CD4-positive, alpha-beta T cell treated with Interleukin-10 for 1 hour (primary cell): ENCODE measurements around the gene TXNDC2.
"Not testable (repeated sequence)": the region's sequence is repeated elsewhere in the genome, so short reads cannot be mapped to it uniquely, and the experiment has no call there.

Experiments used
- DNase-seq: peaks from one replicate; pipeline ENCODE4 v3.0.0-alpha.2; 2020

The TXNDC2 gene

GRCh38 chr18:9887992-9888391, 2.2 kb downstream of the TXNDC2 start:
- DNase-seq: no peak

DNA sequence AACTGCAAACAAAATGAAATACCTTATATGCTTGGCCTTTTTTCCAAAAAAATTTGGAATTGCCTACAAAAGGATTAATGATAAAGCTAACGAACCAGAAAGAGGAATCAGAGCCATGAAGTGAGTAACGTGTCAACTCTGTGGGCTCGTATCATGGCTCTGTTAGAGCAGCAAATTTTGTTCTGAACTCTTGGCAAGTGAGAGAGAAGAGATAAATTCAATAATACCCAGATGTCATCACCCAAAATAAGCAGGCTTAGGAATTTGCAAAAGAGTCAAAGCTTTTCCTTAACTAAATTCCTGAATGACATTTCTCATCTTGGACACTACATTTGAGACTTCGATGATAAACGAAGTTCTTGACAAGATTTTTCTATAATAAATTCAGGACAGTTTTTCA, 4.4 kb downstream of the TXNDC2 start:
- DNase-seq: no peak

GRCh38 chr18:9890957-9891356, 5.2 kb downstream of the TXNDC2 start:
- no peak for DNase-seq

DNA sequence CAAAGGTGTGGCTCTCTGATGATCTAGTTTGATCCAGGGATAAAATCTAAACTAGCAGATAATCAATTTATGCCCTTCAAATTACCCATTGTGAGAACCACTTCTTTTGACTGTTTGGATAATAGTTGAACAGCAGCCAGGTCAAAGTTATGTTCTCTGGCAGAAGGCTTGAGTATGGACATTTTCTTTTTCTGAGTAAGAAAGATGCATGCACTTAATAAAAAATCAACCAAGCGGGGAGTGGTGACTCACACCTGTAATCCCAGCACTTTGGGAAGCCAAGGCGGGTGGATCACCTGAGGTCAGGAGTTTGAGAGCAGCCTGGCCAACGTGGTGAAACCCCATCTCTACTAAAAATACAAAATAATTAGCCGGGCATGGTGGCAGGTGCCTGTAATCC, 5.7 kb downstream of the TXNDC2 start:
- DNase-seq: not testable (repeated sequence)

DNA sequence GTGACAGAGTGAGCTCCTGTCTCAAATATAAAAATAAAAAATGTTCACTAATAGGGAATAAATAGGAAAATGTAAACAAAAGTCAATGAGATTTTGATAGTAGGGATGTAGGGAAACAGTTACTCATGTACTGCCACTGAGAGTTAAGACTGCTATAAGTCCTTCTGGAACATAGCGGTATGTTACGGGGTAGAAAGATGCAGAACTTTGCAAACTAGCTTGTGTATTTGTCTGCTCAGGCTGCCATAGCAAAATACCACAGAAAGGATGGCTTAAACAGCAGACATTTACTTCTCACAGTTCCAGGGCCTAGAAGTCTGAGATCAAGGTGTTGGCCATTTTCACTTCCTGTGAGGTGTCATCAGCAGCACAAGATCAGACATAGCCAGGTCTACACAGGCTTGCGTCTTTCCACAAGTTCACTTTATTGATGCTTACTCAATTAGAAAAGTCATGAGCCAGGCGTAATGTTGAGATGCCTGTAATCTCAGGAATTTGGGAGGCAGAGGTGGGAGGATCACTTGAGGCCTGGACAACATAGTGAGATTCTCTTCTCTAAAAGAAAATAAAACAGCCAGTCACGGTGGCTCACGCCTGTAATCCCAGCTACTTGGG, 8.8 kb downstream of the TXNDC2 start:
- no peak for DNase-seq

- DNase-seq: no peak
Measured at GRCh38 chr18:9897129-9897528, 11.4 kb downstream of the TXNDC2 start.

DNA sequence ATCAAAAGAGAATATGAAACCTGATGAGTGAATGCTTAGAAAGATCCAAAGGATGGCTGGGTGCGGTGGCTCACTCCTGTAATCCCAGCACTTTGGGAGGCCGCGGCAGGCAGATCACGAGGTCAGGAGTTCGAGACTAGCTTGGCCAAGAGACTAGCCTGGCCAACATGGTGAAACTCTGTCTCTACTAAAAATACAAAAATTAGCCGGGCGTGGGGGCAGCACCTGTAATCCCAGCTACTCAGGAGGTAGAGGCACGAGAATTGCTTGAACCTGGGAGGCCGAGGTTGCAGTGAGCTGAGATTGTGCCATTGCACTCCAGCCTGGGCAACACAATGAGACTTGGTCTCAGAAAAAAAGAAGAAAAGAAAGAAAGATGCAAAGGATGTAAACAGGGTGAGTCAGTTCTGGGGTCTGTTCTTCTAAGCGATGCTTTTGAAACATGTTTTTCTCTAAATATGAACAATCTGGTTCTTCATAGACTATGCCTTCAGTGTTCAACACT, 12.1 kb downstream of the TXNDC2 start:
- DNase-seq: not testable (repeated sequence)

- no peak for DNase-seq
Measured at GRCh38 chr18:9898792-9899549, 13.2 kb downstream of the TXNDC2 start.

DNA sequence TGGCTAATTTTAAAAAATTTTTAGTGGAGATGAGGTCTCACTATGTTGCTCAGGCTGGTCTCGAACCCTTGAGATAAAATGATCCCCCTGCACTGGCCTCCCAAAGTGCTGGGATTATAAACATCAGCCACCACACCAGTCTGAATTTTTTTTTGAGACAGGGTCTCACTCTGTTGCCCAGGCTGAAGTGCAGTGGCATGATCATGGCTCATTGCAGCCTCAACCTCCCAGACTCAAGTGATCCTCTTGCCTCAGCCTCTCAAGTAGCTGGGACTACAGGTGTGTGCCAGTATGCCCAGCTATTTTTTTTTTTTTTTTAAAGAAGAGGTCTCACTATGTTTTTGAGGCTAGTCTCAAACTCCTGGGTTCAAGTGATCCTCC, 13.8 kb downstream of the TXNDC2 start:
- not testable (repeated sequence) for DNase-seq

DNA sequence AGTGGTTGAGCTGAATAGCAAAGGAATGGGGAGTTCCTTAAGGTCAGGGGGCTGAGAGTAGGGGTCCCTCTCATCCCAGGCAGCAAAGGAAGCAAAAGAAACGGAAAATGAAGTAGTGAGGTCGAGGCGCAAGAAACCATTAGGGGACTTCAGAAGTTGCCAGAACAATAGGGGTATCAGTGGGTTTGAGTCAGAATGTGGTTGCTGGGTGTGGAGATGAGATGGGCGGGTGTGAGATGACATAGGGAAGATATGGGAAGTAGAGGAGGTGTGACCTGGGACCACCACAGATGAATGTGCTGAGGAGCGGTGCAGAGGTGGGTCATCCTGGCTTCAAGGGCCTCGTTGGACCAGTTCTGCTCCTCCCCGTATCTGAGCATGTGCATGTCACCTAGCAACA, 14.9 kb downstream of the TXNDC2 start:
- DNase-seq: no peak

DNA sequence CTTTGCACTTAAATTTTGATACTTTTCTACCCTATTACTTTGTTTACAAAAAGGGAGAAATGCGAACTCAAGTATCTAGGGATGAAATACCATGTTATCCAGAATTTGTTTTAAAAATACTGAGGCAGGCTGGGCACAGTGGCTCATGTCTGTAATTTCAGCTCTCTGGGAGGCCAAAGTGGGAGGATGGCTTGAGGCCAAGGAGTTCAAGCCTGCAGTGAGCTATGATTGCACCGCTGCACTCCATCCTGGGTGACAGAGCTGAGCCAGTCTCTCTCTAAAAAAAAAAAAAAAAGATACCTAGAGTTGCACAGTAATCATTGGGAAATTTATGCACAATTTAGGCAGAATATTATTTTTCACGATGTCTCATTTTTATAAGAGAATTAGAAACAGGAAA, 15.6 kb downstream of the TXNDC2 start:
- DNase-seq: no peak

DNA sequence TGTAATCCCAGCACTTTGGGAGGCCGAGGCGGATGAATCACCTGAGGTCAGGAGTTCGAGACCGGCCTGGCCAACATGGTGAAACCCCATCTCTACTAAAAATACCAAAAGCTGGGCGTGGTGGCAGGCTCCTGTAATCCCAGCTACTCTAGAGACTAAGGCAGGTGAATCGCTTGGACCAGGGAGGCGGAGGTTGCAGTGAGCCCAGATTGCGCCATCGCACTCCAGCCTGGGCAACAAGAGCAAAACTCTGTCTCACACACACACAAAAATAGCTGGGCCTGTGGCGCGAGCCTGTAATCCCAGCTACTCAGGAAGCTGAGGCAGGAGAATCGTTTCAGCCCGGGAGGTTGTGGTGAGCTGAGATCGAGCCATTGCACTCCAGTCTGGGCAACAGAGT, 16.5 kb downstream of the TXNDC2 start:
- DNase-seq: not testable (repeated sequence)

GRCh38 chr18:9902832-9903231, 17.1 kb downstream of the TXNDC2 start:
- DNase-seq: no peak

- no peak for DNase-seq
Measured at GRCh38 chr18:9905401-9905922, 19.7 kb downstream of the TXNDC2 start.

- DNase-seq: no peak
Measured at GRCh38 chr18:9906481-9906880, 20.7 kb downstream of the TXNDC2 start.

DNA sequence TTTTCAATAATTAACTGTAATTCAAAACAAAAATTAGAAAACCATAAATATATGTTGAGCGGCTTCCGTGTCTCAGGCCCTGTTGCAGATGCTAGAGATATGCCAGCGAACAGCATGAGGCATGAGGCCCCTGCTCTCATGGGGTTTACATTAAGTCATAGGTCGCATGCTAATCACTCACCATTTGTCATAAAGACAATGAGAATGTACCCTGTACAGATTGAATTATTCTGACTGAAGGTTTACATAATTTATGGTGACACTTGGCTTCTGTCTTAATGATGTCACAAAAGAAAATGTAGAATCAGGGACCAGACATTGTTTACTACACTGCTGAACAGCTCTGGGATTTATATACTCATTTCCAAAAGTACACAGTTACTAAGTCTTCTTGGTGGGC, 22.1 kb downstream of the TXNDC2 start:
- DNase-seq: no peak

DNA sequence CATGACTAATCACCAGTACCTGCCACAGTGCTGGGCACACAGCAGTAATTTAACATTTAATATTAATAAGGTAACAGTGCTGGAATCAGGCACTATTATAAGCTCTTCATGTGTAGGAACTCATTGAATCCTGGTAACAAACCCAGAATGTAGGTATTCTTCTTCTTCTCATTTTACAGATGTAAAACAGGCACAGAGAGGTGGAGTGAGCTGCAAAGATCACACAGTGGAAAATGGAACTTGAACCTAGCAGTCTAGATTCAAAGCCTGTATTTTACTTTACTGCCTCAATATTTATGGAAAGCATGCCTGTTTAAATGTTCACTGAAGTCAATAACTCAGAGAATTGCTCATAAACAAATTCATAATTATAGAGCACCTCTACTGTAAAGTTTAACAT, 24.3 kb downstream of the TXNDC2 start:
- no peak for DNase-seq

GRCh38 chr18:9910661-9911060, 24.9 kb downstream of the TXNDC2 start:
- no peak for DNase-seq

- no peak for DNase-seq
Measured at GRCh38 chr18:9911226-9911625, 25.5 kb downstream of the TXNDC2 start.

- peak; percentile 37 for DNase-seq
Measured at GRCh38 chr18:9912285-9912684, 26.5 kb downstream of the TXNDC2 start.

DNA sequence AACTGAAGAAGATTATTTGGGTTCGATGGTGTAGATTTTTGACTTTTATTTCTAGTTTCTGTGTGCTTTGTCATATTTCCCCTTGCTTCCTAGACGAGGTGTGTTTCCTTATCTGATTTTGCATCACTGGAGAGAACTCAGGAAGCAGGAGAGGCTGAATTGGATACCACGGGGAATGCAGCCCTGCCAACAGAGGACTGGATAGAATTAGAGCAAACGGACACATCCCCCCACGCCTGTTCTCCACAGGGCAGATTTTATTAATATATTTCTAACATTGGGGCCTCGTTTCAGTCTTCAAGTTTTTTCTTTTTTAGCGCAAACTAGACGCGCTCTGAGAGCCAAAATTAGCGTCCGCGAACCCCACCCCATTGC, 27.4 kb downstream of the TXNDC2 start:
- DNase-seq: no peak

DNA sequence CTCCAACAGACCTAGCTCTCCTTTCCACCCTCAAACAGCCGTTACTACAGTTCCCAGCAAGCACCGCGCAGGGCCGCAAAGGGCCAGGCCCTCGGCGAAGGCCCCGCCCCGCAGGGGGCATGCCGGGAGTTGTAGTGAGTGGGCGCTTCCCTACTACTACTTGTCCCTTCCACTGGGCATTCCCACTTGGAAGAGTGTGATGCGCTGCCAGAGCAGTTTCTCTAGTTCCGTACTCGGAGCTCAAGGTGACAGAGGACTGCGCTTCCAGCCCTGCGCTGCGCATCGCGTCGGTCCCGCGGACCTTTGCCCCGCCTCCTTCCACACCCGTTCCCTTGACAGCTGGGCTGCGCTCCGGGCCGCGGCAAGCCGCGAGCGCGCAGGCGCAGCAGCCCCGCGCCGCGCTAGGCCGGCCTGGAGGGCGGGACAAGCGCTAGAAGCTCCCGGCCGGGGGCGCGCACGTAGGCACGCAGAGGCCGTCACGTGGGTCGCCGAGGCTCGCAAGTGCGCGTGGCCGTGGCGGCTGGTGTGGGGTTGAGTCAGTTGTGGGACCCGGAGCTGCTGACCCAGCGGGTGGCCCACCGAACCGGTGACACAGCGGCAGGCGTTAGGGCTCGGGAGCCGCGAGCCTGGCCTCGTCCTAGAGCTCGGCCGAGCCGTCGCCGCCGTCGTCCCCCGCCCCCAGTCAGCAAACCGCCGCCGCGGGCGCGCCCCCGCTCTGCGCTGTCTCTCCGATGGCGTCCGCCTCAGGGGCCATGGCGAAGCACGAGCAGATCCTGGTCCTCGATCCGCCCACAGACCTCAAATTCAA, 28.0 kb downstream of the TXNDC2 start, which contains the start of gene VAPA:
TSS of gene VAPA (plus strand) at position 491 of the 808 bp plus-strand sequence. CDS start at position 732, 241 bp downstream.
- peak; percentile 93 for DNase-seq

- DNase-seq: no peak
Measured at GRCh38 chr18:9914334-9914583, 28.5 kb downstream of the TXNDC2 start.
